OCI-M2 (cell line): ENCODE results near the gene CCDC3.

ENCODE experiments used
- DNase-seq: peaks from one replicate; lab custom pipeline; 2025; ENCODE audit not compliant: unreplicated experiment; lab: John Stamatoyannopoulos, UW

CCDC3 gene

GRCh38 chr10:12965571-12965970, 35.9 kb downstream of the CCDC3 start:
- no peak for DNase-seq

- DNase-seq = no peak
Measured at GRCh38 chr10:12962556-12962955, 39.0 kb downstream of the CCDC3 start.

- DNase-seq = no peak
Measured at GRCh38 chr10:12961416-12962205, 39.9 kb downstream of the CCDC3 start.

- DNase-seq = no peak
Measured at GRCh38 chr10:12960941-12961340, 40.6 kb downstream of the CCDC3 start.

GRCh38 chr10:12960334-12960898, 41.1 kb downstream of the CCDC3 start:
- no peak for DNase-seq

- no peak for DNase-seq
Measured at GRCh38 chr10:12958546-12959110, 42.9 kb downstream of the CCDC3 start.

- no peak for DNase-seq
Measured at GRCh38 chr10:12957081-12957480, 44.4 kb downstream of the CCDC3 start.

GRCh38 chr10:12954866-12955265, 46.6 kb downstream of the CCDC3 start:
- DNase-seq = no peak

GRCh38 chr10:12950583-12951128, 50.9 kb downstream of the CCDC3 start:
- no peak for DNase-seq

GRCh38 chr10:12949248-12949647, 52.3 kb downstream of the CCDC3 start:
- DNase-seq = no peak

GRCh38 chr10:12947741-12948140, 53.8 kb downstream of the CCDC3 start:
- no peak for DNase-seq

GRCh38 chr10:12946372-12946771, 55.1 kb downstream of the CCDC3 start:
- no peak for DNase-seq

- no peak for DNase-seq
Measured at GRCh38 chr10:12945690-12946359, 55.7 kb downstream of the CCDC3 start.

- no peak for DNase-seq
Measured at GRCh38 chr10:12944931-12945330, 56.6 kb downstream of the CCDC3 start.

GRCh38 chr10:12943425-12943824, 58.1 kb downstream of the CCDC3 start:
- no peak for DNase-seq

- no peak for DNase-seq
Measured at GRCh38 chr10:12941966-12942365, 59.5 kb downstream of the CCDC3 start.

- DNase-seq = no peak
Measured at GRCh38 chr10:12940791-12941190, 60.7 kb downstream of the CCDC3 start.

- no peak for DNase-seq
Measured at GRCh38 chr10:12938271-12938670, 63.2 kb downstream of the CCDC3 start.

- no peak for DNase-seq
Measured at GRCh38 chr10:12937527-12937926, 64.0 kb downstream of the CCDC3 start.

- no peak for DNase-seq
Measured at GRCh38 chr10:12934777-12935176, 66.7 kb downstream of the CCDC3 start.

GRCh38 chr10:12929381-12929780, 72.1 kb downstream of the CCDC3 start:
- no peak for DNase-seq

GRCh38 chr10:12928571-12928970, 72.9 kb downstream of the CCDC3 start:
- no peak for DNase-seq
